ENCODE results near the gene ARHGAP27.
"Not testable (repeated sequence)": the region's sequence is repeated elsewhere in the genome, so short reads cannot be mapped to it uniquely, and the experiment has no call there.

ARHGAP27 gene

DNA sequence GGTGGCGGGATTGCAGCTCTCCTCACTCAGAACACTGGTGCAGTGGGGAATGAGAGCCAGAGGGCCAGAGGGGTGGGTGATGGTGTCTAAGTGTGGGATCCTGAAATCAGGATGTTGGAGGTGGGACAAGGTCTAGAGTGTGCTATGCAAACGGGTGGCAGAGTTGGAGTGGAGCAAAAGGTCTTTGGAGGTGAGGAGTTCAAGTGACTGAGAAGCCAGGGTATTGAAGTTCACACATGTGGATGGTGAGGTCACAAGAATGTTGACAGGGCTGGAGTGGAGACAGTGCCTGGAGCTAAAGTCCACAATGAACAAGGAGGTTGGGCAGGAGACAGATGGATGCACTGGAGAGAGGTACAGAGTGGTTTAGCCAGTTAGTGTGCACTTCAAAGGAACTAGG lies 77.6 kb downstream of the ARHGAP27 start:
- no peak for DNase-seq

DNA sequence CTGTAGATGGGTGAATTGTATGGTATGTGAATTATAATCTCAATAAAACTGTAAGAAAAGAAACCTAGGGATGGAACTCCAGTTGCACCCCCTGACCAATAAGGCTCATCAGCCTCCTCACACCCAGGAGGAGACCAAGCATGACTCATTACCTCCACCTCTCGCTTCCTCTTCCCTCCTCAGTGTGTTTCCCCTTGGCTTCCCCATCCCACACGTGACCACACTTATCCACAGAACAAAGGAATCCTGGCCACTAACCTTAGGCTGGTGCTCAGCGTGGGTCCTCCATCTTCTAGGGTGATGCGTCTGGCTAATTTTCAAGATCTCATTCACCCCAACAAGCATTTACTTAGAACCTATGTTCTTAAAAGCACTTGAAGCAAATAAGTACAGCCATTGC lies 79.6 kb downstream of the ARHGAP27 start:
- DNase-seq: no peak

DNA sequence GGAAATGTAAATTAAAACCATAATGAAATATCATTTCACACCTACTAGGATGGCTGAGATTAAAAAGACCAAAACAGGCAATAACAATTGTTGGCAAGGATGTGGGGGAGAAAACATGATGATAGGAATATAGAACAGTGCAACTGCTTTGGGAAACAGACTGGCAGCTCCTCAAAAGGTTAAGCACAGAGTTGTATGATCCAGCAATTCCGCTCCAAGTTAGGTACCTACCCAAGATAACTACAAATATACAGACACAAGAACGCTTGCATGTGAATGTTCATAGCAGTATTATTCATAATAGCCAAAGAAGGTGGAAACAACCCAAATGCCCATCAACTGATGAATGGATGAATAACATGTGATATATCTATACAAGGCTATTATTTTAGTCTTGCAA lies 80.8 kb downstream of the ARHGAP27 start:
- no peak for DNase-seq

DNA sequence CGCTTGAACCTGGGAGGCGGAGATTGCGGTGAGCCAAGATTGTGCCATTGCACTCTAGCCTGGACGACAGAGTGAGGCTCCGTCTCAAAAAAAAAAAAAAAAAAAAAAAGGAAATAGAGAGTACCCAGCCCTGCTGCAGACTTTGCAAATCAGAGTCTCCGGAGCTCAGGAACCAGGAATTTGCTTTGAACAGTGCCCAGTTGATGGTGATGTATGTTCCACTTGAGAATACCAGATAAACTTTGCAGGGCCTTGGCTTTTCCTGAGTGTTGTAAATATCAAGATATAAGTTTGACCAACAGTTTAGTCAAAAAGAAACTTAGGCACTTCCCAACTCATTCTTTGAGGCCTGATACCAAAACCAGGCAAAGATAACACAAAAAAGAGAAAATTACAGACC lies 85.2 kb downstream of the ARHGAP27 start:
- DNase-seq: no peak

DNA sequence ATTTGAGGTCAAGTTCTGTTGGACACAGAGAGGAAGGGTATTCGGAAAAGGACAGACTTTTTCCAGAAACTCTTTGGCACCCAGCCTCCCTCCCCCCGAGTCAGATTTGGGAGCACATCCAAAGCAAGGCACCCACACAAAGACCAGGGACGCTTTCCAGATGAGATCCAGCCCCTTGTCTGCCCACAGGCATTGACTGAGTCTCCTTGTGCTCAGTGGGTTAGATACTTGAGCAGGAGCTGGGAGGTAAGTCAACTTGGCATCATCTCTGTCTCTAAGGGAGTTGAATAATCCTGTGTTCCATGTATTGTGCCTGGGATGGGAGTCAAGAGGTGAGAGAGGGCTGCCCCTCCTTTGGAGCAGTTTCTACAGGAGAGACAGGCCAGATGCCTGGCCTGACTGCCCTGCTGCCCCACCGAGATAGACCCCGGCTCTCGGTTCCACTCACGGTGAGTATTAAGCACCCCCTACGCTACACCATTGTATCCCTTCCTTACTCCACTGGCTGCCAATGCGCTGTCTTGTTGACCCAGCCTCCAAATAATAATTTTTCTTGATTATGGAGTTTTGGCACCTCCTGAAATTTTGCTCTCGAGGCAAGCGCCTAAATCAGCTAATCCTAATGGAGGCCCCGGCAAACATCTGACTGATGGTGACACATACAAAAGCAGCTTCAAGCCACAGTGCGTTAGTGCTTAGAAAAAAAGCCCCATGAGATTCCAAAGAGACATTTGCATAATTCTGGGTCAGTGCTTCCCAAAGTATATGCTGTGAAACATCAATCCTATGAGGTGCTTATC lies 86.3 kb downstream of the ARHGAP27 start:
- no peak for DNase-seq

DNA sequence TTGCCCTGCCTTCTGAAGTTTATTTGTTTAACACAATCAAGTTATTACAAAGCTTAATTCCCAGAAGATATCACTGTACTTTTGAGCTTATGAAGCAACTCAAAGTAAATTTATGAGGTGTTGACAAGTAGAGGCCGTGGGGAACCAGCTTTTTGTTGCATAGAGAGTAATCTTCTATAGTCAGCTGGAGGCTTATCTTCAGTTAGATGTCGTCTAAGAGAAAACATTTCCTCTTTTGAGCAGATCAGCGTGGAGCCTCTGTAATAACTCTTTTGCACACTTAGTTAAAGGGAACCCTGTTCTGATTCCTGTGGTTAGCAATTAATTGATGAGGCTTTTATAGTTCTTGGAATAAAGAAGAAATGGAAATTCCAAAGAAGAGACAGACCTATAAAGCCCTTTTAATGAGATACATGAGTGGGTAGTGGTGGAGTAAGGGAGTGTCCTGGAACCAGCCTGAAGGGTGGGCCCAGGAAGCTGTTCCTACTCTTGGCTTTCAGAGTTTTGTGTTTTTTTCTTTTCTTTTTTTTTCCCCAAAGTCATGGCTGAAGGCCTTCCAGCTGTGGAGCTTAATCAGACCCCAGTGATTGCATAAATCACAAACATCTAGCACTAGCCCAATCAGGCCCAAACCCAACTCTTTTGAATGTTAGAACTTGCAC lies 87.0 kb downstream of the ARHGAP27 start:
- DNase-seq: no peak

DNA sequence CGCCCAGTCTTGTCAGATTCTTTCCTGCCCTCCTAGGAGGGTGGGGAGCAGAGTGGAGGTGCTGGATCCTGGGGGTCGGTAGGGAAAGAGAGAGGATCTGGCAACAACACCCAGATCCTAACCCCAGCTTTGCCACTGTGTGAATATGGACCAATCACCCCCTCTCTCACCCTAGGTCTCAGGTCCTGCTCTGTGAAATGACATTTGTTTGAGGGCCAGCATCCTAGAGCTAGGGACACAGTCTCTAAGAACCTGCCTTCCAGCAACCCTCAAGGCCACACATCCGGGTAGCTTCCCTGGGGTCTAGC lies 87.5 kb downstream of the ARHGAP27 start:
- DNase-seq: no peak

DNA sequence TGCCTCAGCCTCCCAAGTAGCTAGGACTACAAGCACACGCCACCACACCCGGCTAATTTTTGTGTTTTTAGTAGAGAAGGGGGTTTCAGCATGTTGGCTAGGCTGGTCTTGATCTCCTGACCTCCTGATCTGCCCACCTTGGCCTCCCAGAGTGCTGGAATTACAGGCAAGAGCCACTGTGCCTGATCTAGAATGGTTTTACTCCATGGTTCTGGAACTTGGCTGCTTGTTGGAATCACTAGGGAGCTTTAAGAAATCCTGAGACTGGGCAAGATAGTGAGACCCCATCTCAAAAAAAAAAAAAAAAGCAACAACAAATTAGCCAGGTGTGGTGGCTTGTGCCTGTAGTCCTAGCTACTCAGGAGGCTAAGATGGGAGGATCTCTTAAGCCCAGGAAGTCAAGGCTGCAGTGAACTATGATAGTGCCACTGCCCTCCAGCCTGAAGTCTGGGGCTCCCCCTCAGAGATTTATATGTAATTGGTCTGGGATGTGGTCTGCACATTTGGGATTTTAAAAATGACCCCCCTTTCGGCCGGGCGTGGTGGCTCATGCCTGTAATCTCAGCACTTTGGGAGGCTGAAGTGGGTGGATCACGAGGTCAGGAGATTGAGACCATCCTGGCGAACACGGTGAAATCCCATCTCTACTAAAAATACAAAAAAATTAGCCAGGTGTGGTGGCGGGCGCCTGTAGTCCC lies 88.6 kb downstream of the ARHGAP27 start:
- DNase-seq: not testable (repeated sequence)

All from NCI-H2107 (cell line).